Amniotic stem cell (primary cell): ENCODE data around the gene ADAMTS19.
A peak's percentile ranks its signal among the peaks of the same experiment; 100 is the strongest.

Experiments used
- DNase-seq: peaks from one replicate; lab custom pipeline; 2025; lab: John Stamatoyannopoulos, UW

Gene ADAMTS19

GRCh38 chr5:129691220-129691619, 231.1 kb downstream of the ADAMTS19 start:
- DNase-seq: no peak

- DNase-seq: no peak
Measured at GRCh38 chr5:129696636-129697035, 236.5 kb downstream of the ADAMTS19 start.

GRCh38 chr5:129698661-129699060, 238.6 kb downstream of the ADAMTS19 start:
- no peak for DNase-seq

- DNase-seq: no peak
Measured at GRCh38 chr5:129716235-129716634, 256.1 kb downstream of the ADAMTS19 start.

- no peak for DNase-seq
Measured at GRCh38 chr5:129716651-129717050, 256.6 kb downstream of the ADAMTS19 start.

- no peak for DNase-seq
Measured at GRCh38 chr5:129717751-129718310, 257.7 kb downstream of the ADAMTS19 start.

- no peak for DNase-seq
Measured at GRCh38 chr5:129718471-129719090, 258.5 kb downstream of the ADAMTS19 start.

GRCh38 chr5:129724222-129724621, 264.1 kb downstream of the ADAMTS19 start:
- no peak for DNase-seq

GRCh38 chr5:129724647-129725046, 264.5 kb downstream of the ADAMTS19 start:
- DNase-seq: no peak

GRCh38 chr5:129739773-129740172, 279.7 kb downstream of the ADAMTS19 start:
- no peak for DNase-seq

GRCh38 chr5:129743541-129744187, 283.6 kb downstream of the ADAMTS19 start:
- DNase-seq: no peak

- DNase-seq: no peak
Measured at GRCh38 chr5:129745997-129746396, 285.9 kb downstream of the ADAMTS19 start.

GRCh38 chr5:129746876-129747275, 286.8 kb downstream of the ADAMTS19 start:
- DNase-seq: no peak

GRCh38 chr5:129747572-129748407, 287.7 kb downstream of the ADAMTS19 start, which contains the start of gene MINAR2:
TSS of gene MINAR2 (plus strand) at chr5:129748094. CDS start at chr5:129748191, 97 bp downstream.
- no peak for DNase-seq

- DNase-seq: no peak
Measured at GRCh38 chr5:129748913-129749880, 289.1 kb downstream of the ADAMTS19 start.

- DNase-seq: no peak
Measured at GRCh38 chr5:129760636-129761325, 300.7 kb downstream of the ADAMTS19 start.

- DNase-seq: no peak
Measured at GRCh38 chr5:129763651-129764050, 303.6 kb downstream of the ADAMTS19 start.

GRCh38 chr5:129766798-129767197, 306.7 kb downstream of the ADAMTS19 start:
- DNase-seq: no peak

GRCh38 chr5:129767927-129768380, 307.9 kb downstream of the ADAMTS19 start:
- peak; percentile 88 for DNase-seq

- DNase-seq: no peak
Measured at GRCh38 chr5:129768735-129769134, 308.6 kb downstream of the ADAMTS19 start.
